Gastroesophageal sphincter (tissue), 4 donors: ENCODE results near the gene PRDM5. TPM values are rescaled to one million over a fixed set of nuclear protein-coding genes. Genes with fewer than 3 reads are reported as not detected.

ENCODE experiments used
- ATAC-seq: fragments of 150-250 bp; one replicate; pipeline ENCODE4 v1.9.1; 2016; ENCODE audit warnings: mild to moderate bottlenecking, moderate library complexity
- H3K27ac ChIP-seq, 4 donors: fragments of 200-600 bp; sonication (generic) in 3 of 4; 1 replicate in 3 of 4; 2 replicates in 1 of 4; pipeline ENCODE4 v1.5.1; 2016 to 2019
- H3K27me3 ChIP-seq: fragments of 200-600 bp; sonication (generic); one replicate; pipeline ENCODE4 v1.5.1; 2019
- H3K36me3 ChIP-seq, 2 donors: fragments of 200-600 bp; sonication (generic); one replicate each; pipeline ENCODE4 v1.5.1; 2019; ENCODE audit warnings: control low read depth in 1 of 2
- H3K4me1 ChIP-seq, 3 donors: fragments of 200-600 bp; sonication (generic); 1 replicate in 2 of 3; 2 replicates in 1 of 3; pipeline ENCODE4 v1.5.1; 2016 to 2019; ENCODE audit warnings: control low read depth in 2 of 3
- H3K4me3 ChIP-seq, 2 donors: fragments of 200-600 bp; sonication (generic); one replicate each; pipeline ENCODE4 v1.5.1; 2019; ENCODE audit warnings: mild to moderate bottlenecking in 1 of 2, moderate library complexity in 1 of 2
- H3K9me3 ChIP-seq, 3 donors: fragments of 200-600 bp; sonication (generic); one replicate each; pipeline ENCODE4 v1.5.1; 2017 to 2019; ENCODE audit warnings: control low read depth in 2 of 3
- CTCF ChIP-seq, 4 experiments: fragments of 200-600 bp in 2 of 4; fragments of 450-650 bp in 2 of 4; sonication (generic) in 1 of 4; IDR thresholded peaks; one replicate each; pipeline ENCODE4 v1.5.1; 2017 to 2019; ENCODE audit warnings: antibody characterized with exemption in 4 of 4, mild to moderate bottlenecking in 2 of 4, moderate library complexity in 2 of 4
- EP300 ChIP-seq: sonication (generic); formaldehyde crosslinking; IDR thresholded peaks from one replicate; pipeline ENCODE4 v1.6.1; 2017; ENCODE audit warnings: antibody characterized with exemption, mild to moderate bottlenecking
- POLR2A ChIP-seq, 2 donors: fragments of 450-650 bp; IDR thresholded peaks; one replicate each; pipeline ENCODE4 v1.6.1; 2017; ENCODE audit warnings: antibody characterized with exemption in 2 of 2, mild to moderate bottlenecking in 2 of 2, moderate library complexity in 1 of 2
- POLR2AphosphoS5 ChIP-seq: sonication (generic); formaldehyde crosslinking; IDR thresholded peaks from one replicate; pipeline ENCODE4 v1.6.1; 2017; ENCODE audit warnings: antibody characterized with exemption
- WGBS, 2 donors: methylation state at CpG; one replicate each; pipeline ENCODE4 v1.1.5; 2018; ENCODE audit warnings: low coverage in 1 of 2; 5-methylcytosine and 5-hydroxymethylcytosine counted together
- total RNA-seq, 4 donors: library from RNA; depleted of rRNA; stranded (reverse); fragments of >200 nt; gene quantifications; one replicate each; pipeline ENCODE4 v1.1.0, GENCODE V29; 2016

The PRDM5 gene
- total RNA-seq, 4 donors from 2014 or later: 10.6 to 33.9 (median 18.9) TPM

GRCh38 chr4:120897981-120898719, 24.4 kb downstream of the PRDM5 start:
- no peak for TF ChIP-seq POLR2AphosphoS5
- TF ChIP-seq POLR2A (IDR thresholded peaks at IDR 0.05): no peak
- ATAC-seq: no peak
- Histone ChIP-seq H3K4me3 (no peak overlapping the region), H3K27me3 (no peaks in the 10 kb centered on the region), H3K9me3 (no peaks in the 10 kb centered on the region), H3K36me3 (peaks cover 0 to 4% of the 10 kb centered on the region in 2 donors), H3K27ac (no peak overlapping the region), H3K4me1 (no peaks in the 10 kb centered on the region)
- 94 to 100% methylated on average over 4 of the region's 4 CpGs for WGBS, 2 donors

GRCh38 chr4:120895554-120895953, 27.0 kb downstream of the PRDM5 start:
- H3K9me3 ChIP-seq: peaks cover 0 to 4% (median 0%) of the 10 kb centered on the region in 3 donors
- no peak overlapping the region for H3K27ac ChIP-seq
- WGBS, 2 donors: 95% methylated on average over 2 of the region's 2 CpGs; no CpG with 5 or more reads in 1 of the 2 donors
- no peaks in the 10 kb centered on the region for H3K27me3 ChIP-seq
- no peak for TF ChIP-seq POLR2AphosphoS5
- TF ChIP-seq EP300: no peak
- TF ChIP-seq POLR2A (IDR thresholded peaks at IDR 0.05): no peak
- no peak for TF ChIP-seq CTCF (IDR thresholded peaks at IDR 0.05)
- no peaks in the 10 kb centered on the region for H3K4me1 ChIP-seq
- no peak for ATAC-seq
- peaks cover 0 to 7% of the 10 kb centered on the region in 2 donors for H3K36me3 ChIP-seq
- H3K4me3 ChIP-seq: no peak overlapping the region

GRCh38 chr4:120893314-120893713, 29.2 kb downstream of the PRDM5 start:
- TF ChIP-seq CTCF (IDR thresholded peaks at IDR 0.05) (no peak), POLR2AphosphoS5 (no peak), EP300 (no peak), POLR2A (IDR thresholded peaks at IDR 0.05) (no peak)
- peaks cover 0 to 4% (median 0%) of the 10 kb centered on the region in 3 donors for H3K9me3 ChIP-seq
- 71 to 100% methylated on average over 2 of the region's 2 CpGs for WGBS, 2 donors
- ATAC-seq: no peak
- no peak overlapping the region for H3K4me3 ChIP-seq
- peaks cover 0 to 7% of the 10 kb centered on the region in 2 donors for H3K36me3 ChIP-seq
- no peaks in the 10 kb centered on the region for H3K27me3 ChIP-seq
- H3K4me1 ChIP-seq: no peaks in the 10 kb centered on the region
- no peak overlapping the region for H3K27ac ChIP-seq

- Histone ChIP-seq H3K4me1 (no peaks in the 10 kb centered on the region), H3K36me3 (peaks cover 0 to 11% of the 10 kb centered on the region in 2 donors), H3K9me3 (peaks cover 0 to 9% (median 0%) of the 10 kb centered on the region in 3 donors), H3K4me3 (no peak overlapping the region), H3K27ac (no peak overlapping the region), H3K27me3 (no peaks in the 10 kb centered on the region)
- no peak for ATAC-seq
- TF ChIP-seq POLR2AphosphoS5 (no peak), CTCF (IDR thresholded peaks at IDR 0.05) (no peak), POLR2A (IDR thresholded peaks at IDR 0.05) (no peak), EP300 (no peak)
Measured at GRCh38 chr4:120886191-120886590, 36.3 kb downstream of the PRDM5 start.

- Histone ChIP-seq H3K27me3 (no peaks in the 10 kb centered on the region), H3K36me3 (peaks cover 0 to 11% of the 10 kb centered on the region in 2 donors), H3K27ac (no peak overlapping the region), H3K4me3 (no peak overlapping the region), H3K4me1 (no peaks in the 10 kb centered on the region), H3K9me3 (peaks cover 0 to 14% (median 0%) of the 10 kb centered on the region in 3 donors)
- WGBS, 2 donors: 95% methylated on average over 4 of the region's 4 CpGs; no CpG with 5 or more reads in 1 of the 2 donors
- no peak for ATAC-seq
- TF ChIP-seq CTCF (IDR thresholded peaks at IDR 0.05) (no peak), EP300 (no peak), POLR2A (IDR thresholded peaks at IDR 0.05) (no peak), POLR2AphosphoS5 (no peak)
Measured at GRCh38 chr4:120881846-120882245, 40.7 kb downstream of the PRDM5 start.
